OCI-LY1 (cell line): ENCODE measurements around the gene LRRC28.

Experiments
- H2AFZ ChIP-seq: fragments of 200-600 bp; sonication (generic), shearing (Covaris generic); 2 replicates; pipeline ENCODE4 v1.6.0; 2014; ENCODE audit warnings: antibody characterized with exemption, mild to moderate bottlenecking, low read length
- H3F3A ChIP-seq: fragments of 200-600 bp; sonication (generic), shearing (Covaris generic); 2 replicates; pipeline ENCODE4 v1.6.0; 2014; ENCODE audit warnings: mild to moderate bottlenecking, antibody characterized with exemption, low read length, moderate library complexity; ENCODE audit not compliant: insufficient read depth
- H3K27ac ChIP-seq: fragments of 200-600 bp; sonication (generic); 2 replicates; pipeline ENCODE4 v1.5.1; 2014; ENCODE audit warnings: low read length, mixed run types, mild to moderate bottlenecking, low read depth; ENCODE audit not compliant: poor library complexity, severe bottlenecking
- H3K27me3 ChIP-seq: fragments of 200-600 bp; sonication (generic); 2 replicates; pipeline ENCODE4 v1.6.0; 2014; ENCODE audit warnings: antibody characterized with exemption, mild to moderate bottlenecking, low read length, moderate library complexity; ENCODE audit not compliant: insufficient read depth
- H3K36me3 ChIP-seq: fragments of 200-600 bp; sonication (generic); 2 replicates; pipeline ENCODE4 v1.6.1; 2014; ENCODE audit warnings: mild to moderate bottlenecking, antibody characterized with exemption, low read length, moderate library complexity, mixed read lengths; ENCODE audit not compliant: insufficient read depth
- H3K4me1 ChIP-seq: fragments of 200-600 bp; sonication (generic); 2 replicates; pipeline ENCODE4 v1.5.1; 2014; ENCODE audit warnings: mild to moderate bottlenecking, low read length, moderate library complexity; ENCODE audit not compliant: insufficient read depth, severe bottlenecking
- H3K4me2 ChIP-seq: fragments of 200-600 bp; sonication (generic), shearing (Covaris generic); 2 replicates; pipeline ENCODE4 v1.6.1; 2014; ENCODE audit warnings: low read length
- H3K4me3 ChIP-seq: fragments of 200-600 bp; sonication (generic); 2 replicates; pipeline ENCODE4 v1.5.1; 2014; ENCODE audit warnings: low read length, low read depth, mild to moderate bottlenecking, mixed read lengths; ENCODE audit not compliant: poor library complexity, severe bottlenecking
- H3K79me2 ChIP-seq: fragments of 200-600 bp; shearing (Covaris generic); 2 replicates; pipeline ENCODE4 v1.6.1; 2016; ENCODE audit warnings: mixed run types, low read length, mixed read lengths; ENCODE audit not compliant: insufficient read depth
- H3K9ac ChIP-seq: fragments of 200-600 bp; sonication (generic), shearing (Covaris generic); 2 replicates; pipeline ENCODE4 v1.6.1; 2014; ENCODE audit warnings: mild to moderate bottlenecking, low read length, mixed read lengths
- H3K9me2 ChIP-seq: fragments of 200-600 bp; sonication (generic), shearing (Covaris generic); 2 replicates; pipeline ENCODE4 v1.6.1; 2014; ENCODE audit warnings: low read depth, mild to moderate bottlenecking, low read length, mixed read lengths
- H3K9me3 ChIP-seq: fragments of 200-600 bp; shearing (Covaris generic); 2 replicates; pipeline ENCODE4 v1.6.1; 2014; ENCODE audit warnings: low read length, mixed read lengths
- H4K20me1 ChIP-seq: fragments of 200-600 bp; sonication (generic), shearing (Covaris generic); 2 replicates; pipeline ENCODE4 v1.6.0; 2016; ENCODE audit warnings: mild to moderate bottlenecking, low read length; ENCODE audit not compliant: insufficient read depth
- EZH2 ChIP-seq: fragments of 200-600 bp; sonication (generic), shearing (Covaris generic); IDR thresholded peaks from 2 replicates; pipeline ENCODE4 v1.8.0; 2017; ENCODE audit warnings: borderline replicate concordance, mixed run types, mild to moderate bottlenecking, antibody characterized with exemption, low read length, moderate library complexity, mixed read lengths
- TF ChIP-seq, protein P1 (sequence below): fragments of 200-600 bp; sonication (generic), shearing (Covaris generic); IDR thresholded peaks from 2 replicates; pipeline ENCODE4 v1.5.1; 2017; ENCODE audit warnings: mild to moderate bottlenecking, antibody characterized with exemption, low read length, moderate library complexity, mixed read lengths

LRRC28 gene

DNA sequence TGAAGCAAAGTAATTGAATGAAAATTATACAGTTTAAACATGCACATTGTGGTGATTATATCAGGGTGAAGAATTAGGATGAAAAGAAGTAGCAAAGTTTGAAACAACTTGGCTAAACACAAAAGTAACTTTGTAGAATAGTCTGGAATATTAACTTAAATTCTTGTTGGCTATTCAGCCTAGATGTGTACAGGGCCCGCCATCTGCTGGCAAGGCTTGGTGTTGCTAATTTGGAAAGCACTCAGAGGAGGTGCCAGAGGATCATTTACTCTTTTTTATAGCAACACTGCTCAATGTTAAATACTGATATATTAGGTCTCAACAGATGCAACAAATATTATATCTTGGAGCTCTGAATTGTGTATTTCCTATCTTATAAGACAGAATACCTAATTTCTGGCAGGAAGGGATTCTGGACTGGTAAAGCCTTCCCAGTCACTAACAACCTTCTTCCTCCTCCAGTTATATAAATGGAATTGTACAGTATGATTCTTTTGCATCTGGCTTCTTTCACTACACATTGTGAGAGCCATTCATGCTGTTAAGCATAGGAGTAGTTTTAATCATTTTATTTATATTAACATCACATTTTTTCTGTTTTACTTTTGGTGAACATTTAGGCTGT, 38.0 kb upstream of the LRRC28 start:
- Histone ChIP-seq H3K27ac (no peak overlapping the region), H3K36me3 (no peaks in the 10 kb centered on the region), H3K4me1 (no peaks in the 10 kb centered on the region), H2AFZ (no peak overlapping the region), H3K4me2 (no peak overlapping the region), H4K20me1 (no peaks in the 10 kb centered on the region), H3F3A (no peaks in the 10 kb centered on the region), H3K27me3 (no peaks in the 10 kb centered on the region), H3K79me2 (no peaks in the 10 kb centered on the region), H3K9me3 (no peaks in the 10 kb centered on the region), H3K4me3 (no peak overlapping the region), H3K9me2 (no peaks in the 10 kb centered on the region), H3K9ac (no peak overlapping the region)
- TF ChIP-seq EZH2, result no peak
- TF ChIP-seq, protein P1, sequence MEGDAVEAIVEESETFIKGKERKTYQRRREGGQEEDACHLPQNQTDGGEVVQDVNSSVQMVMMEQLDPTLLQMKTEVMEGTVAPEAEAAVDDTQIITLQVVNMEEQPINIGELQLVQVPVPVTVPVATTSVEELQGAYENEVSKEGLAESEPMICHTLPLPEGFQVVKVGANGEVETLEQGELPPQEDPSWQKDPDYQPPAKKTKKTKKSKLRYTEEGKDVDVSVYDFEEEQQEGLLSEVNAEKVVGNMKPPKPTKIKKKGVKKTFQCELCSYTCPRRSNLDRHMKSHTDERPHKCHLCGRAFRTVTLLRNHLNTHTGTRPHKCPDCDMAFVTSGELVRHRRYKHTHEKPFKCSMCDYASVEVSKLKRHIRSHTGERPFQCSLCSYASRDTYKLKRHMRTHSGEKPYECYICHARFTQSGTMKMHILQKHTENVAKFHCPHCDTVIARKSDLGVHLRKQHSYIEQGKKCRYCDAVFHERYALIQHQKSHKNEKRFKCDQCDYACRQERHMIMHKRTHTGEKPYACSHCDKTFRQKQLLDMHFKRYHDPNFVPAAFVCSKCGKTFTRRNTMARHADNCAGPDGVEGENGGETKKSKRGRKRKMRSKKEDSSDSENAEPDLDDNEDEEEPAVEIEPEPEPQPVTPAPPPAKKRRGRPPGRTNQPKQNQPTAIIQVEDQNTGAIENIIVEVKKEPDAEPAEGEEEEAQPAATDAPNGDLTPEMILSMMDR, result peak; percentile 89

GRCh38 chr15:99224372-99225214, 26.7 kb upstream of the LRRC28 start:
- no peaks in the 10 kb centered on the region for H3K4me1 ChIP-seq
- H3K27me3 ChIP-seq, result no peaks in the 10 kb centered on the region
- no peaks in the 10 kb centered on the region for H4K20me1 ChIP-seq
- H3K9me3 ChIP-seq, result no peaks in the 10 kb centered on the region
- no peaks in the 10 kb centered on the region for H3K36me3 ChIP-seq
- no peak overlapping the region for H3K9ac ChIP-seq
- no peaks in the 10 kb centered on the region for H3K9me2 ChIP-seq
- TF ChIP-seq, protein P1, result no peak
- TF ChIP-seq EZH2, result no peak
- no peaks in the 10 kb centered on the region for H3K79me2 ChIP-seq
- H3K4me2 ChIP-seq, result no peak overlapping the region
- no peaks in the 10 kb centered on the region for H3F3A ChIP-seq
- no peak overlapping the region for H2AFZ ChIP-seq
- no peak overlapping the region for H3K27ac ChIP-seq
- no peak overlapping the region for H3K4me3 ChIP-seq

DNA sequence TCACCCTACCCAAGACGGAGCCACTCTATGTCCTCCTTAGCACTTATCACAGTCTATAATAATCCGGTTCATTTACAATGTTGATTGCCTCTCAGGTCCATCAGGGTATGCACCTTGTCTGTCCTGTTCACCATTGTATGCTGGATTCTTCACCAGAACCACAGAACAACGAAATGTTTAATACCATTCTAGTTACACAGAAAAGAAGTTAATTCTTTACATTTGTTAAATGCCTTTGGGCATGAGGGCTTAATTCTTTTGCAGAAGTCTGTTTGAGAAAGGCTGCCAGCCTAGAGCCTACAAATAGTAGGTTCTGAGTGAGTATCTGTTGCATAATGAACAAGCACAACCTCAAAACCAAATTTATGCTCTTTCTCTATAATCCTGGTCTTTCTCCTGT, 24.5 kb upstream of the LRRC28 start:
- H3K9me3 ChIP-seq, result no peaks in the 10 kb centered on the region
- H3K27me3 ChIP-seq, result no peaks in the 10 kb centered on the region
- no peak overlapping the region for H2AFZ ChIP-seq
- no peak overlapping the region for H3K4me2 ChIP-seq
- no peak overlapping the region for H3K9ac ChIP-seq
- H3F3A ChIP-seq, result no peaks in the 10 kb centered on the region
- no peaks in the 10 kb centered on the region for H3K4me1 ChIP-seq
- no peaks in the 10 kb centered on the region for H3K36me3 ChIP-seq
- no peaks in the 10 kb centered on the region for H3K9me2 ChIP-seq
- no peak overlapping the region for H3K4me3 ChIP-seq
- TF ChIP-seq, protein P1, result no peak
- no peak for TF ChIP-seq EZH2
- H3K79me2 ChIP-seq, result no peaks in the 10 kb centered on the region
- no peaks in the 10 kb centered on the region for H4K20me1 ChIP-seq
- H3K27ac ChIP-seq, result no peak overlapping the region
